GM11168 (cell line): ENCODE results near the gene PAPOLB.

Experiments used
- in situ Hi-C: fragments of 300-500 bp; cut with MboI; formaldehyde crosslinking; loops from one replicate; pipeline ENCODE4 v1.12.0; 2022; ENCODE audit warnings: low sequenced_read_pairs; ENCODE audit not compliant: unreplicated experiment

PAPOLB gene

GRCh38 chr7:4842319-4843064, 19.3 kb downstream of the PAPOLB start:
- in situ Hi-C loops = no loop called here

GRCh38 chr7:4841836-4842235, 20.0 kb downstream of the PAPOLB start:
- in situ Hi-C loops = no loop called here

GRCh38 chr7:4841007-4841784, 20.6 kb downstream of the PAPOLB start:
- in situ Hi-C loops = no loop called here

GRCh38 chr7:4840079-4840501, 21.7 kb downstream of the PAPOLB start:
- in situ Hi-C loops = no loop called here

GRCh38 chr7:4838626-4839334, 23.1 kb downstream of the PAPOLB start:
- in situ Hi-C loops = no loop called here

- in situ Hi-C loops = no loop called here
Measured at GRCh38 chr7:4837803-4838625, 23.8 kb downstream of the PAPOLB start.

GRCh38 chr7:4837041-4837802, 24.6 kb downstream of the PAPOLB start:
- in situ Hi-C loops = no loop called here

- in situ Hi-C loops = no loop called here
Measured at GRCh38 chr7:4836206-4836661, 25.6 kb downstream of the PAPOLB start.

- in situ Hi-C loops = no loop called here
Measured at GRCh38 chr7:4835398-4836205, 26.2 kb downstream of the PAPOLB start.

GRCh38 chr7:4834601-4835397, 27.0 kb downstream of the PAPOLB start:
- in situ Hi-C loops = no loop called here

GRCh38 chr7:4833691-4834600, 27.9 kb downstream of the PAPOLB start:
- in situ Hi-C loops = no loop called here

GRCh38 chr7:4833176-4833575, 28.7 kb downstream of the PAPOLB start:
- in situ Hi-C loops = no loop called here

- in situ Hi-C loops = no loop called here
Measured at GRCh38 chr7:4832711-4833110, 29.1 kb downstream of the PAPOLB start.

- in situ Hi-C loops = no loop called here
Measured at GRCh38 chr7:4831723-4832495, 29.9 kb downstream of the PAPOLB start.

- in situ Hi-C loops = no loop called here
Measured at GRCh38 chr7:4830176-4830575, 31.7 kb downstream of the PAPOLB start.
